PC-9 (cell line): ENCODE data around the gene CPEB3. TPM values are rescaled to one million over a fixed set of nuclear protein-coding genes. Genes with fewer than 3 reads are reported as not detected.

Experiments
- BruUV-seq: library from RNA; stranded (reverse); fragments of 400-500 nt; replicated peaks from 2 replicates; lab custom pipeline; 2021; lab: Mats Ljungman, UMichigan
- CTCF ChIA-PET: fragments of 300-600 bp; sonication (Branson Sonifier 250); formaldehyde crosslinking; loops from one replicate; lab custom pipeline; 2022; ENCODE audit warnings: antibody characterized with exemption; lab: Charles Lee
- POLR2A ChIA-PET: fragments of 300-600 bp; sonication (Branson Sonifier 250); formaldehyde crosslinking; loops from one replicate; lab custom pipeline; 2022; ENCODE audit warnings: antibody characterized with exemption; ENCODE audit not compliant: unreplicated experiment; lab: Charles Lee
- DNase-seq, 2 experiments: peaks; one replicate each; pipeline versions ENCODE4 v3.0.0 to v3.0.0-alpha.2; 2015 to 2022; ENCODE audit warnings: mixed read lengths in 1 of 2
- H2AFZ ChIP-seq: fragments of 200-600 bp; sonication (generic); 2 replicates; pipeline ENCODE4 v1.8.1; 2017; ENCODE audit warnings: antibody characterized with exemption
- H3F3A ChIP-seq: fragments of 200-600 bp; sonication (generic); 2 replicates; pipeline ENCODE4 v1.8.1; 2017; ENCODE audit warnings: antibody characterized with exemption, mild to moderate bottlenecking, low read depth; ENCODE audit not compliant: insufficient read depth
- H3K27ac ChIP-seq: fragments of 200-600 bp; sonication (generic); 2 replicates; pipeline ENCODE4 v1.6.1; 2016; ENCODE audit warnings: mixed run types
- H3K27me3 ChIP-seq: fragments of 200-600 bp; sonication (generic); 2 replicates; pipeline ENCODE4 v1.6.1; 2016; ENCODE audit warnings: low read depth, mixed run types; ENCODE audit not compliant: insufficient read depth
- H3K36me3 ChIP-seq: fragments of 200-600 bp; sonication (generic); 2 replicates; pipeline ENCODE4 v1.6.1; 2016; ENCODE audit warnings: low read depth, mixed run types
- H3K4me1 ChIP-seq: fragments of 200-600 bp; sonication (generic); replicated peaks from 2 replicates; pipeline ENCODE4 v1.6.1; 2016; ENCODE audit warnings: mixed run types; ENCODE audit not compliant: insufficient read depth
- H3K4me2 ChIP-seq: fragments of 200-600 bp; sonication (generic); 2 replicates; pipeline ENCODE4 v1.6.1; 2017; ENCODE audit warnings: mixed run types
- H3K4me3 ChIP-seq: fragments of 200-600 bp; sonication (generic); 2 replicates; pipeline ENCODE4 v1.6.1; 2016; ENCODE audit warnings: mixed run types
- H3K79me2 ChIP-seq: fragments of 200-600 bp; sonication (generic); 2 replicates; pipeline ENCODE4 v1.6.1; 2017; ENCODE audit warnings: low read depth, mixed run types
- H3K9me2 ChIP-seq: fragments of 200-600 bp; sonication (generic); 2 replicates; pipeline ENCODE4 v1.8.1; 2017; ENCODE audit warnings: mild to moderate bottlenecking; ENCODE audit not compliant: insufficient read depth
- H3K9me3 ChIP-seq: fragments of 200-600 bp; sonication (generic); 2 replicates; pipeline ENCODE4 v1.8.1; 2016; ENCODE audit warnings: low read depth; ENCODE audit not compliant: insufficient read depth
- H4K20me1 ChIP-seq: fragments of 200-600 bp; sonication (generic); 2 replicates; pipeline ENCODE4 v1.8.1; 2017; ENCODE audit not compliant: insufficient read depth
- CTCF ChIP-seq: fragments of 200-600 bp; sonication (generic); conservative IDR thresholded peaks from 2 replicates; pipeline ENCODE4 v1.6.1; 2017; ENCODE audit warnings: mixed run types, antibody characterized with exemption, mild to moderate bottlenecking, moderate library complexity
- EZH2 ChIP-seq: fragments of 200-600 bp; sonication (generic); IDR thresholded peaks from 2 replicates; pipeline ENCODE4 v1.8.0; 2017; ENCODE audit warnings: antibody characterized with exemption, low read depth
- intact Hi-C: fragments of 100-400 bp; cut with micrococcal nuclease; formaldehyde crosslinking; loops from one replicate; pipeline ENCODE4 v1.10.0; 2022; ENCODE audit not compliant: unreplicated experiment
- total RNA-seq: library from RNA; stranded (reverse); gene quantifications from 2 replicates; pipeline ENCODE4 v1.2.3, GENCODE V29; 2021

CPEB3 gene
- total RNA-seq, 1 experiment from 2014 or later, result 1.4 TPM

- no peaks in the 10 kb centered on the region for H3K9me3 ChIP-seq
- H3K36me3 ChIP-seq, result no peaks in the 10 kb centered on the region
- H3K4me2 ChIP-seq, result no peak overlapping the region
- H3K79me2 ChIP-seq, result no peaks in the 10 kb centered on the region
- intact Hi-C loops, result no loop called here
- H3F3A ChIP-seq, result no peaks in the 10 kb centered on the region
- DNase-seq, result no peak
- POLR2A ChIA-PET, result no interaction called here
- H2AFZ ChIP-seq, result no peak overlapping the region
- peaks cover 5% of the 10 kb centered on the region; the same call in 1 of the 2 replicates for H3K4me1 ChIP-seq
- CTCF ChIA-PET, result no interaction called here
- no TSS peak for BruUV-seq
- no peaks in the 10 kb centered on the region for H3K27me3 ChIP-seq
- no peaks in the 10 kb centered on the region for H4K20me1 ChIP-seq
- H3K4me3 ChIP-seq, result no peak overlapping the region
- TF ChIP-seq EZH2 (no peak), CTCF (no peak)
- no peak overlapping the region for H3K27ac ChIP-seq
- no peaks in the 10 kb centered on the region for H3K9me2 ChIP-seq
Observed at GRCh38 chr10:92091965-92092364, 198.9 kb downstream of the CPEB3 start.

- H3K36me3 ChIP-seq, result no peaks in the 10 kb centered on the region
- TF ChIP-seq EZH2, result no peak
- TF ChIP-seq CTCF, result peak; percentile 82
- no TSS peak for BruUV-seq
- H3K4me1 ChIP-seq, result peaks cover 5% of the 10 kb centered on the region; the same call in 1 of the 2 replicates
- H4K20me1 ChIP-seq, result no peaks in the 10 kb centered on the region
- POLR2A ChIA-PET, result interaction anchor here (0.6 kb wide), 2 partner anchors 164 to 347 kb away, joined by 6 to 11 read pairs; partner anchors contain the start of gene BTAF1
- CTCF ChIA-PET, result interaction anchor here (0.6 to 0.9 kb wide), 4 partner anchors 203 to 1882 kb away, joined by 3 to 17 read pairs (median 5); partner anchors contain the start of genes CPEB3 and MARCHF5
- H3K9me2 ChIP-seq, result no peaks in the 10 kb centered on the region
- H3K27me3 ChIP-seq, result no peaks in the 10 kb centered on the region
- H3K27ac ChIP-seq, result peak overlapping the region; percentile 36; the same call in 1 of the 2 replicates
- H3F3A ChIP-seq, result no peaks in the 10 kb centered on the region
- peak; percentile 67 to 75 for DNase-seq
- intact Hi-C loops, result loop anchor here (1.0 kb wide), 3 partner anchors 154 to 347 kb away; partner anchors contain the start of genes CPEB3 and MARCHF5
- H2AFZ ChIP-seq, result no peak overlapping the region
- no peaks in the 10 kb centered on the region for H3K9me3 ChIP-seq
- peak overlapping the region; percentile 11 for H3K4me2 ChIP-seq
- H3K4me3 ChIP-seq, result no peak overlapping the region
- no peaks in the 10 kb centered on the region for H3K79me2 ChIP-seq
Observed at GRCh38 chr10:92087750-92088395, 203.0 kb downstream of the CPEB3 start.

- no peaks in the 10 kb centered on the region for H3K27me3 ChIP-seq
- no peaks in the 10 kb centered on the region for H3K36me3 ChIP-seq
- H3K27ac ChIP-seq, result no peak overlapping the region
- H3K9me3 ChIP-seq, result no peaks in the 10 kb centered on the region
- no peaks in the 10 kb centered on the region for H3K9me2 ChIP-seq
- no peak overlapping the region for H2AFZ ChIP-seq
- no TSS peak for BruUV-seq
- no peaks in the 10 kb centered on the region for H3K4me1 ChIP-seq
- POLR2A ChIA-PET, result no interaction called here
- no peak for TF ChIP-seq EZH2
- no peak for TF ChIP-seq CTCF
- intact Hi-C loops, result no loop called here
- CTCF ChIA-PET, result no interaction called here
- H3K79me2 ChIP-seq, result no peaks in the 10 kb centered on the region
- H3F3A ChIP-seq, result no peaks in the 10 kb centered on the region
- H3K4me3 ChIP-seq, result no peak overlapping the region
- H4K20me1 ChIP-seq, result no peaks in the 10 kb centered on the region
- peak in 1 of 2 experiments; percentile 38 for DNase-seq
- no peak overlapping the region for H3K4me2 ChIP-seq
Observed at GRCh38 chr10:92082583-92083280, 208.1 kb downstream of the CPEB3 start.
